ENCODE results near the gene CES2.
A peak's percentile ranks its signal among the peaks of the same experiment; 100 is the strongest.
"Not testable (repeated sequence)": the region's sequence is repeated elsewhere in the genome, so short reads cannot be mapped to it uniquely, and the experiment has no call there.

Gene CES2

GRCh38 chr16:66953462-66954096 lies 18.3 kb downstream of the CES2 start:
- DNase-seq (ENCODE audit: low read depth, low spot score) = no peak

GRCh38 chr16:66954097-66954659 lies 18.9 kb downstream of the CES2 start:
- DNase-seq (ENCODE audit: low read depth, low spot score) = peak; percentile 76

GRCh38 chr16:66955363-66956153 lies 20.2 kb downstream of the CES2 start:
- not testable (repeated sequence) for DNase-seq (ENCODE audit: low read depth, low spot score)

GRCh38 chr16:66956154-66956457 lies 20.8 kb downstream of the CES2 start:
- DNase-seq (ENCODE audit: low read depth, low spot score) = not testable (repeated sequence)

- DNase-seq (ENCODE audit: low read depth, low spot score) = no peak
These were observed 23.8 kb downstream of the CES2 start for GRCh38 chr16:66958857-66959703.

- no peak for DNase-seq (ENCODE audit: low read depth, low spot score)
These were observed 24.4 kb downstream of the CES2 start for GRCh38 chr16:66959704-66960161.

- DNase-seq (ENCODE audit: low read depth, low spot score) = no peak
These were observed 25.0 kb downstream of the CES2 start for GRCh38 chr16:66960270-66960669.

GRCh38 chr16:66961065-66961744 lies 25.9 kb downstream of the CES2 start, which contains the start of gene CES3:
Gene CES3, plus strand, starts transcription at chr16:66961266. Its CDS starts 42 bp downstream, at chr16:66961308.
- DNase-seq (ENCODE audit: low read depth, low spot score) = peak; percentile 90

- DNase-seq (ENCODE audit: low read depth, low spot score) = no peak
These were observed 26.6 kb downstream of the CES2 start for GRCh38 chr16:66961914-66962313.

GRCh38 chr16:66964049-66964448 lies 28.7 kb downstream of the CES2 start:
- no peak for DNase-seq (ENCODE audit: low read depth, low spot score)

- DNase-seq (ENCODE audit: low read depth, low spot score) = no peak
These were observed 33.5 kb downstream of the CES2 start for GRCh38 chr16:66968847-66969246.

- no peak for DNase-seq (ENCODE audit: low read depth, low spot score)
These were observed 35.7 kb downstream of the CES2 start for GRCh38 chr16:66970775-66971720.

GRCh38 chr16:66972983-66973382 lies 37.7 kb downstream of the CES2 start:
- DNase-seq (ENCODE audit: low read depth, low spot score) = peak; percentile 18

GRCh38 chr16:66973716-66974115 lies 38.4 kb downstream of the CES2 start:
- DNase-seq (ENCODE audit: low read depth, low spot score) = no peak

GRCh38 chr16:66974156-66974931 lies 39.0 kb downstream of the CES2 start:
- not testable (repeated sequence) for DNase-seq (ENCODE audit: low read depth, low spot score)

GRCh38 chr16:66974932-66975246 lies 39.6 kb downstream of the CES2 start:
- not testable (repeated sequence) for DNase-seq (ENCODE audit: low read depth, low spot score)

- DNase-seq (ENCODE audit: low read depth, low spot score) = no peak
These were observed 40.1 kb downstream of the CES2 start for GRCh38 chr16:66975302-66975893.

- no peak for DNase-seq (ENCODE audit: low read depth, low spot score)
These were observed 41.4 kb downstream of the CES2 start for GRCh38 chr16:66976746-66977145.

All from ELF-1 (cell line).